HepG2 (cell line): Measurements from ENCODE around the gene PDIA6. TPM values are rescaled to one million over a fixed set of nuclear protein-coding genes. Genes with fewer than 3 reads are reported as not detected.

ENCODE experiments used
- AGO2 ChIP-seq: fragments of 200-400 bp; formaldehyde crosslinking; optimal IDR thresholded peaks from 2 replicates; pipeline ENCODE3; 2017; ENCODE audit warnings: mild to moderate bottlenecking, low read depth, low read length, moderate library complexity
- BHLHE40 ChIP-seq: IDR thresholded peaks from 2 replicates; pipeline ENCODE4 v1.6.1; 2011; ENCODE audit warnings: low read length, improper control_type of control experiment
- HES4 ChIP-seq: sonication (generic); formaldehyde crosslinking; IDR thresholded peaks from 2 replicates; pipeline ENCODE4 v1.9.0; 2021; ENCODE audit warnings: mild to moderate bottlenecking, missing genetic modification reagents, borderline replicate concordance
- HOXA9 ChIP-seq: sonication (generic); formaldehyde crosslinking; IDR thresholded peaks from 2 replicates; pipeline ENCODE4 v1.8.1; 2022; ENCODE audit warnings: missing genetic modification reagents, mild to moderate bottlenecking, moderate library complexity, borderline replicate concordance
- PHB2 ChIP-seq: fragments of 450-650 bp; IDR thresholded peaks from 2 replicates; pipeline ENCODE4 v1.6.1; 2018; ENCODE audit not compliant: partially characterized antibody
- PITX1 ChIP-seq: sonication (generic); formaldehyde crosslinking; IDR thresholded peaks from 2 replicates; pipeline ENCODE4 v1.5.1; 2020; ENCODE audit warnings: mild to moderate bottlenecking, missing genetic modification reagents
- PTBP1 ChIP-seq: fragments of 200-400 bp; formaldehyde crosslinking; IDR thresholded peaks from 2 replicates; pipeline ENCODE4 v1.6.1; 2018; ENCODE audit warnings: low read length, low read depth; ENCODE audit not compliant: poor library complexity, severe bottlenecking
- RARG ChIP-seq: sonication (generic); formaldehyde crosslinking; IDR thresholded peaks from 2 replicates; pipeline ENCODE4 v1.4.0; 2020; ENCODE audit warnings: low read depth, mild to moderate bottlenecking, missing genetic modification reagents
- RBAK ChIP-seq: sonication (generic); formaldehyde crosslinking; IDR thresholded peaks from 2 replicates; pipeline ENCODE4 v1.5.1; 2020; ENCODE audit warnings: mild to moderate bottlenecking, missing genetic modification reagents
- RXRA ChIP-seq: sonication (generic); formaldehyde crosslinking; IDR thresholded peaks from 2 replicates; pipeline ENCODE4 v1.5.1; 2020; ENCODE audit warnings: missing genetic modification reagents
- ZNF562 ChIP-seq: sonication (generic); formaldehyde crosslinking; IDR thresholded peaks from 2 replicates; pipeline ENCODE4 v1.8.0; 2022; ENCODE audit warnings: missing genetic modification reagents, borderline replicate concordance
- ZNF563 ChIP-seq: sonication (generic); formaldehyde crosslinking; IDR thresholded peaks from 2 replicates; pipeline ENCODE4 v1.8.0; 2022; ENCODE audit warnings: mild to moderate bottlenecking, moderate library complexity, missing genetic modification reagents
- ZNF572 ChIP-seq: sonication (generic); formaldehyde crosslinking; IDR thresholded peaks from 2 replicates; pipeline ENCODE4 v1.5.1; 2020; ENCODE audit warnings: mild to moderate bottlenecking, missing genetic modification reagents
- ZNF598 ChIP-seq: sonication (generic); formaldehyde crosslinking; IDR thresholded peaks from 2 replicates; pipeline ENCODE4 v1.5.1; 2020; ENCODE audit warnings: mild to moderate bottlenecking, missing genetic modification reagents, borderline replicate concordance
- ZNF678 ChIP-seq: sonication (generic); formaldehyde crosslinking; IDR thresholded peaks from 2 replicates; pipeline ENCODE4 v1.4.0; 2020; ENCODE audit warnings: mild to moderate bottlenecking, missing genetic modification reagents
- ZNF83 ChIP-seq: sonication (generic); formaldehyde crosslinking; IDR thresholded peaks from 2 replicates; pipeline ENCODE4 v1.4.0; 2020; ENCODE audit warnings: missing genetic modification reagents, mild to moderate bottlenecking, borderline replicate concordance
- polyA plus RNA-seq, 8 experiments: library from polyadenylated mRNA; depleted of rRNA in 3 of 8; stranded (reverse) in 7 of 8; unstranded in 1 of 8; fragments of >200 nt; fragmentation: Illumina TruSeq in 4 of 8; extraction: Trizol in 4 of 8; gene quantifications; 2 replicates each; pipeline versions ENCODE4 v1.2.1 to v1.2.3, GENCODE V29; 2011 to 2016; ENCODE audit warnings: low read depth in 4 of 8, missing spikeins in 1 of 8, mixed read lengths in 1 of 8; ENCODE audit not compliant: insufficient read depth in 1 of 8
- total RNA-seq, 5 experiments: library from RNA; depleted of rRNA; stranded (reverse); fragments of >200 nt; fragmentation: Illumina TruSeq; extraction: Trizol; gene quantifications; 2 replicates each; pipeline ENCODE4 v1.2.3, GENCODE V29; 2016; ENCODE audit warnings: low read depth in 1 of 5
- TF ChIP-seq, protein P1 (sequence below): sonication (generic); formaldehyde crosslinking; IDR thresholded peaks from 2 replicates; pipeline ENCODE4 v1.4.0; 2020; ENCODE audit warnings: missing genetic modification reagents, borderline replicate concordance
- TF ChIP-seq, protein P2 (sequence below): sonication (generic); formaldehyde crosslinking; IDR thresholded peaks from 2 replicates; pipeline ENCODE4 v1.5.0; 2020; ENCODE audit warnings: missing genetic modification reagents, mild to moderate bottlenecking, borderline replicate concordance
- TF ChIP-seq, protein P3 (sequence below): sonication (generic); formaldehyde crosslinking; IDR thresholded peaks from 2 replicates; pipeline ENCODE4 v1.8.0; 2022; ENCODE audit warnings: missing genetic modification reagents, mild to moderate bottlenecking, moderate library complexity, borderline replicate concordance

PDIA6 gene
- total and polyA plus RNA-seq, 2 of the 13 experiments (the other 11 are each of a cell fraction or from before 2014, with no cell fraction given), result 586 to 642 TPM

DNA sequence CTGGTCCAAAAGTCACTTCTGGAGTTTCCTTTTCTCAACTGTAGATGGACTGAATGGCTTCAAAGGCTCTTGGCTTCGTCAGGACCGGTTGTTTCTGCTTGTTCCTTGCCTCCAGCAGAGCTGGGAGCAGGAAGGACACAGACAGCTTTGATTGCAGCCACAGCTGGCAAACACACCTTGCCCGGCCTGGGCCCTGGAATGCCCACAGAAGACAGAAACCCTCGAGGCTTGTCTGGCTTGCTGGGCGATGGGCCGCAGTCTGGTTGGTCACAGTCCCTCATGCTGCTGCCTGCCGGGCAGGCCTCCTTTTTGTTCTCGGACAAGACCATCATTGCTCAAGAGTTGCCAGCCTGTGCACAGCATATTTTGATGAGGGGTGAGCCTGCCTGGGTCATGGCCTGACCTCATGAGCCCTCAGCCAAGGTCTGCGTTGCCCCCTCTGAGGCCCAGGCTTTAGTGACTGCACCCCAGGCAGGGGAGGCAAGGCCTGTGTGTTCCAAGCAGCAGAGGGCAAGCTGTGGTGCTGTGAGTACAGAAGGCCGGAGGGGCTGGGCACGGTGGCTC is 53.4 kb downstream of the PDIA6 start (continued):
- TF ChIP-seq ZNF563 (CRISPR knock-in tag) (no peak), ZNF83 (CRISPR knock-in tag) (no peak), PHB2 (no peak), PITX1 (CRISPR knock-in tag) (0 out of 2 replicates have a peak, but pooled peaks have one; percentile 24), ZNF572 (CRISPR knock-in tag) (no peak), RARG (CRISPR knock-in tag) (no peak), RXRA (CRISPR knock-in tag) (peak; percentile 71), HES4 (CRISPR knock-in tag) (0 out of 2 replicates have a peak, but pooled peaks have one; percentile 41), BHLHE40 (no peak), RBAK (CRISPR knock-in tag) (no peak), ZNF562 (no peak), HOXA9 (CRISPR knock-in tag) (no peak), ZNF598 (CRISPR knock-in tag) (peak; percentile 90; the same call in 1 of the 2 replicates), AGO2 (no peak), PTBP1 (no peak), ZNF678 (CRISPR knock-in tag) (no peak)
- TF ChIP-seq, protein P1, sequence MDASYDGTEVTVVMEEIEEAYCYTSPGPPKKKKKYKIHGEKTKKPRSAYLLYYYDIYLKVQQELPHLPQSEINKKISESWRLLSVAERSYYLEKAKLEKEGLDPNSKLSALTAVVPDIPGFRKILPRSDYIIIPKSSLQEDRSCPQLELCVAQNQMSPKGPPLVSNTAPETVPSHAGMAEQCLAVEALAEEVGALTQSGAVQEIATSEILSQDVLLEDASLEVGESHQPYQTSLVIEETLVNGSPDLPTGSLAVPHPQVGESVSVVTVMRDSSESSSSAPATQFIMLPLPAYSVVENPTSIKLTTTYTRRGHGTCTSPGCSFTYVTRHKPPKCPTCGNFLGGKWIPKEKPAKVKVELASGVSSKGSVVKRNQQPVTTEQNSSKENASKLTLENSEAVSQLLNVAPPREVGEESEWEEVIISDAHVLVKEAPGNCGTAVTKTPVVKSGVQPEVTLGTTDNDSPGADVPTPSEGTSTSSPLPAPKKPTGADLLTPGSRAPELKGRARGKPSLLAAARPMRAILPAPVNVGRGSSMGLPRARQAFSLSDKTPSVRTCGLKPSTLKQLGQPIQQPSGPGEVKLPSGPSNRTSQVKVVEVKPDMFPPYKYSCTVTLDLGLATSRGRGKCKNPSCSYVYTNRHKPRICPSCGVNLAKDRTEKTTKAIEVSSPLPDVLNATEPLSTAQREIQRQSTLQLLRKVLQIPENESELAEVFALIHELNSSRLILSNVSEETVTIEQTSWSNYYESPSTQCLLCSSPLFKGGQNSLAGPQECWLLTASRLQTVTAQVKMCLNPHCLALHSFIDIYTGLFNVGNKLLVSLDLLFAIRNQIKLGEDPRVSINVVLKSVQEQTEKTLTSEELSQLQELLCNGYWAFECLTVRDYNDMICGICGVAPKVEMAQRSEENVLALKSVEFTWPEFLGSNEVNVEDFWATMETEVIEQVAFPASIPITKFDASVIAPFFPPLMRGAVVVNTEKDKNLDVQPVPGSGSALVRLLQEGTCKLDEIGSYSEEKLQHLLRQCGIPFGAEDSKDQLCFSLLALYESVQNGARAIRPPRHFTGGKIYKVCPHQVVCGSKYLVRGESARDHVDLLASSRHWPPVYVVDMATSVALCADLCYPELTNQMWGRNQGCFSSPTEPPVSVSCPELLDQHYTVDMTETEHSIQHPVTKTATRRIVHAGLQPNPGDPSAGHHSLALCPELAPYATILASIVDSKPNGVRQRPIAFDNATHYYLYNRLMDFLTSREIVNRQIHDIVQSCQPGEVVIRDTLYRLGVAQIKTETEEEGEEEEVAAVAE (CRISPR knock-in tag), result no peak
- TF ChIP-seq, protein P2, sequence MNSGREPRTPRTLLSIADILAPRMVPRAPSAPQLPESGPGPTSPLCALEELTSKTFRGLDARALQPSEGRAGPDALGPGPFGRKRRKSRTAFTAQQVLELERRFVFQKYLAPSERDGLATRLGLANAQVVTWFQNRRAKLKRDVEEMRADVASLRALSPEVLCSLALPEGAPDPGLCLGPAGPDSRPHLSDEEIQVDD (CRISPR knock-in tag), result no peak
- TF ChIP-seq, protein P3, sequence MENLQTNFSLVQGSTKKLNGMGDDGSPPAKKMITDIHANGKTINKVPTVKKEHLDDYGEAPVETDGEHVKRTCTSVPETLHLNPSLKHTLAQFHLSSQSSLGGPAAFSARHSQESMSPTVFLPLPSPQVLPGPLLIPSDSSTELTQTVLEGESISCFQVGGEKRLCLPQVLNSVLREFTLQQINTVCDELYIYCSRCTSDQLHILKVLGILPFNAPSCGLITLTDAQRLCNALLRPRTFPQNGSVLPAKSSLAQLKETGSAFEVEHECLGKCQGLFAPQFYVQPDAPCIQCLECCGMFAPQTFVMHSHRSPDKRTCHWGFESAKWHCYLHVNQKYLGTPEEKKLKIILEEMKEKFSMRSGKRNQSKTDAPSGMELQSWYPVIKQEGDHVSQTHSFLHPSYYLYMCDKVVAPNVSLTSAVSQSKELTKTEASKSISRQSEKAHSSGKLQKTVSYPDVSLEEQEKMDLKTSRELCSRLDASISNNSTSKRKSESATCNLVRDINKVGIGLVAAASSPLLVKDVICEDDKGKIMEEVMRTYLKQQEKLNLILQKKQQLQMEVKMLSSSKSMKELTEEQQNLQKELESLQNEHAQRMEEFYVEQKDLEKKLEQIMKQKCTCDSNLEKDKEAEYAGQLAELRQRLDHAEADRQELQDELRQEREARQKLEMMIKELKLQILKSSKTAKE, result no peak
